ENCODE data around the gene MICAL3. TPM values are rescaled to one million over a fixed set of nuclear protein-coding genes. Genes with fewer than 3 reads are reported as not detected.

Gene MICAL3
- total and polyA plus RNA-seq, 2 donors from 2014 or later = 5.0 to 99.4 TPM

- no peaks in the 10 kb centered on the region for H3K9me3 ChIP-seq (ENCODE audit: control insufficient read depth in 2 of 3, insufficient read depth in 1 of 3, low read length in 3 of 3)
- intact Hi-C loops (cut with DNase I) = no loop called here
- DNase-seq (no peak), FAIRE-seq (no peak)
- no peaks in the 10 kb centered on the region for H3K36me3 ChIP-seq (ENCODE audit: control insufficient read depth in 2 of 3, insufficient read depth in 3 of 3, low read length in 3 of 3)
- H3K9ac ChIP-seq (ENCODE audit: low read length in 3 of 3) = no peak overlapping the region
- H3K4me1 ChIP-seq (ENCODE audit: control insufficient read depth in 2 of 3, insufficient read depth in 2 of 3, low read depth in 1 of 3, low read length in 3 of 3) = peaks cover 0 to 31% (median 29%) of the 10 kb centered on the region in 3 donors
- no peak overlapping the region for H3K4me3 ChIP-seq (ENCODE audit: low read length in 3 of 3)
- H3K27me3 ChIP-seq (ENCODE audit: control insufficient read depth, insufficient read depth, low read length) = no peaks in the 10 kb centered on the region
- peak overlapping the region; percentile 59 to 78 for H3K27ac ChIP-seq (ENCODE audit: low read depth in 2 of 2, low read length in 2 of 2)
- no peak for TF ChIP-seq CTCF (IDR thresholded peaks at IDR 0.05; ENCODE audit: borderline replicate concordance, extremely low read depth, insufficient read depth)
These were observed 51.1 kb downstream of the MICAL3 start for GRCh38 chr22:17973217-17973616.

GRCh38 chr22:17972385-17973191 is 51.8 kb downstream of the MICAL3 start:
- peak in 2 of 5 donors; percentile 60 to 69 for DNase-seq
- H3K4me1 ChIP-seq (ENCODE audit: control insufficient read depth in 2 of 3, insufficient read depth in 2 of 3, low read depth in 1 of 3, low read length in 3 of 3) = peaks cover 0 to 31% (median 29%) of the 10 kb centered on the region in 3 donors
- FAIRE-seq = no peak
- H3K9me3 ChIP-seq (ENCODE audit: control insufficient read depth in 2 of 3, insufficient read depth in 1 of 3, low read length in 3 of 3) = no peaks in the 10 kb centered on the region
- H3K9ac ChIP-seq (ENCODE audit: low read length in 3 of 3) = peak overlapping the region in 1 of 3 donors; percentile 17
- H3K36me3 ChIP-seq (ENCODE audit: control insufficient read depth in 2 of 3, insufficient read depth in 3 of 3, low read length in 3 of 3) = no peaks in the 10 kb centered on the region
- no peak for TF ChIP-seq CTCF (IDR thresholded peaks at IDR 0.05; ENCODE audit: borderline replicate concordance, extremely low read depth, insufficient read depth)
- peak overlapping the region; percentile 59 to 90 for H3K27ac ChIP-seq (ENCODE audit: low read depth in 2 of 2, low read length in 2 of 2)
- no peaks in the 10 kb centered on the region for H3K27me3 ChIP-seq (ENCODE audit: control insufficient read depth, insufficient read depth, low read length)
- intact Hi-C loops (cut with DNase I) = no loop called here
- H3K4me3 ChIP-seq (ENCODE audit: low read length in 3 of 3) = peak overlapping the region in 1 of 3 donors; percentile 2

GRCh38 chr22:17971711-17972110 is 52.6 kb downstream of the MICAL3 start:
- H3K4me3 ChIP-seq (ENCODE audit: low read length in 3 of 3) = no peak overlapping the region
- H3K9ac ChIP-seq (ENCODE audit: low read length in 3 of 3) = peak overlapping the region in 1 of 3 donors; percentile 33
- H3K4me1 ChIP-seq (ENCODE audit: control insufficient read depth in 2 of 3, insufficient read depth in 2 of 3, low read depth in 1 of 3, low read length in 3 of 3) = peaks cover 0 to 34% (median 32%) of the 10 kb centered on the region in 3 donors
- no peaks in the 10 kb centered on the region for H3K36me3 ChIP-seq (ENCODE audit: control insufficient read depth in 2 of 3, insufficient read depth in 3 of 3, low read length in 3 of 3)
- TF ChIP-seq CTCF (IDR thresholded peaks at IDR 0.05; ENCODE audit: borderline replicate concordance, extremely low read depth, insufficient read depth) = no peak
- peak overlapping the region in 1 of 2 donors; percentile 90 for H3K27ac ChIP-seq (ENCODE audit: low read depth in 2 of 2, low read length in 2 of 2)
- no peaks in the 10 kb centered on the region for H3K9me3 ChIP-seq (ENCODE audit: control insufficient read depth in 2 of 3, insufficient read depth in 1 of 3, low read length in 3 of 3)
- no peak for FAIRE-seq
- intact Hi-C loops (cut with DNase I) = no loop called here
- H3K27me3 ChIP-seq (ENCODE audit: control insufficient read depth, insufficient read depth, low read length) = no peaks in the 10 kb centered on the region
- DNase-seq = no peak
